ENCODE results near the gene DEF6. TPM values are rescaled to one million over a fixed set of nuclear protein-coding genes. Genes with fewer than 3 reads are reported as not detected.
A peak's percentile ranks its signal among the peaks of the same experiment; 100 is the strongest.

The DEF6 gene
- total and polyA plus RNA-seq, 4 donors = 1.0 to 6.3 (median 2.5) TPM

- TF ChIP-seq FOXA1 (IDR thresholded peaks at IDR 0.05) (no peak), HNF4A (conservative IDR thresholded peaks at IDR 0.05) (no peak), HNF4G (IDR thresholded peaks at IDR 0.05) (no peak), REST (IDR thresholded peaks at IDR 0.05) (no peak), ZBTB33 (IDR thresholded peaks at IDR 0.05) (no peak), SP1 (IDR thresholded peaks at IDR 0.05) (no peak), YY1 (IDR thresholded peaks at IDR 0.05) (no peak), GABPA (IDR thresholded peaks at IDR 0.05 in 1 of 2, conservative IDR thresholded peaks at IDR 0.05 in 1 of 2) (no peak), JUND (IDR thresholded peaks at IDR 0.05) (no peak)
- peak overlapping the region; percentile 83 to 84 for H3K27ac ChIP-seq (ENCODE audit: low read depth in 1 of 2, low read length in 2 of 2)
- H3K4me3 ChIP-seq (ENCODE audit: low read depth in 1 of 3, low read length in 3 of 3) = peak overlapping the region; percentile 73 to 91 (median 86)
- peaks cover 0 to 26% (median 22%) of the 10 kb centered on the region in 4 donors for H3K4me1 ChIP-seq (ENCODE audit: control insufficient read depth in 4 of 4, insufficient read depth in 4 of 4, low read length in 3 of 4)
- WGBS = 20% methylated on average over 13 of the region's 13 CpGs
- H3K9ac ChIP-seq (ENCODE audit: low read depth in 1 of 2, low read length in 2 of 2) = peak overlapping the region; percentile 66 to 77
- peaks cover 0 to 12% (median 6%) of the 10 kb centered on the region in 4 donors for H3K36me3 ChIP-seq (ENCODE audit: control insufficient read depth in 4 of 4, insufficient read depth in 3 of 4, low read depth in 1 of 4, low read length in 3 of 4)
- no peaks in the 10 kb centered on the region for H3K9me3 ChIP-seq (ENCODE audit: control insufficient read depth in 4 of 4, low read length in 3 of 4)
- DNase-seq (ENCODE audit: low spot score) = no peak
- no peaks in the 10 kb centered on the region for H3K27me3 ChIP-seq (ENCODE audit: control insufficient read depth in 4 of 4, insufficient read depth in 4 of 4, low read length in 3 of 4)
Measured at GRCh38 chr6:35343092-35343834, 45.6 kb downstream of the DEF6 start.

GRCh38 chr6:35343835-35344550 is 46.4 kb downstream of the DEF6 start:
- Histone ChIP-seq H3K9ac (ENCODE audit: low read depth in 1 of 2, low read length in 2 of 2) (peak overlapping the region in 1 of 2 donors; percentile 77), H3K36me3 (ENCODE audit: control insufficient read depth in 4 of 4, insufficient read depth in 3 of 4, low read depth in 1 of 4, low read length in 3 of 4) (peaks cover 0 to 18% (median 11%) of the 10 kb centered on the region in 4 donors), H3K4me1 (ENCODE audit: control insufficient read depth in 4 of 4, insufficient read depth in 4 of 4, low read length in 3 of 4) (peaks cover 0 to 26% (median 22%) of the 10 kb centered on the region in 4 donors), H3K9me3 (ENCODE audit: control insufficient read depth in 4 of 4, low read length in 3 of 4) (no peaks in the 10 kb centered on the region), H3K4me3 (ENCODE audit: low read depth in 1 of 3, low read length in 3 of 3) (peak overlapping the region; percentile 73 to 91 (median 86)), H3K27me3 (ENCODE audit: control insufficient read depth in 4 of 4, insufficient read depth in 4 of 4, low read length in 3 of 4) (no peaks in the 10 kb centered on the region), H3K27ac (ENCODE audit: low read depth in 1 of 2, low read length in 2 of 2) (peak overlapping the region; percentile 83 to 84)
- DNase-seq (ENCODE audit: low spot score) = no peak
- 68% methylated on average over 6 of the region's 6 CpGs for WGBS
- TF ChIP-seq REST (IDR thresholded peaks at IDR 0.05) = no peak
- no peak for TF ChIP-seq TAF1 (conservative IDR thresholded peaks at IDR 0.05)
- TF ChIP-seq MAX (IDR thresholded peaks at IDR 0.05) = peak; percentile 26
- no peak for TF ChIP-seq SP1 (IDR thresholded peaks at IDR 0.05)
- no peak for TF ChIP-seq NR2F2 (IDR thresholded peaks at IDR 0.05)
- no peak for TF ChIP-seq FOXA1 (IDR thresholded peaks at IDR 0.05)
- TF ChIP-seq ZBTB33 (IDR thresholded peaks at IDR 0.05) = no peak
- TF ChIP-seq HNF4A (conservative IDR thresholded peaks at IDR 0.05) = peak in 1 of 2 donors; percentile 5
- no peak for TF ChIP-seq RAD21 (IDR thresholded peaks at IDR 0.05)

Measured in liver (tissue), 9 donors.